ENCODE measurements around the gene EXOC6B. TPM values are rescaled to one million over a fixed set of nuclear protein-coding genes. Genes with fewer than 3 reads are reported as not detected.

The EXOC6B gene
- total RNA-seq, 1 experiment from 2014 or later = 40.1 TPM

- H3K27ac Mint-ChIP-seq = no peak overlapping the region
- H3K79me1 ChIP-seq (ENCODE audit: insufficient read depth, low read depth, low read length, poor library complexity, severe bottlenecking) = no peaks in the 10 kb centered on the region
- no peak overlapping the region for H2BK5ac ChIP-seq (ENCODE audit: insufficient read length, low read length)
- TF ChIP-seq, protein P1, sequence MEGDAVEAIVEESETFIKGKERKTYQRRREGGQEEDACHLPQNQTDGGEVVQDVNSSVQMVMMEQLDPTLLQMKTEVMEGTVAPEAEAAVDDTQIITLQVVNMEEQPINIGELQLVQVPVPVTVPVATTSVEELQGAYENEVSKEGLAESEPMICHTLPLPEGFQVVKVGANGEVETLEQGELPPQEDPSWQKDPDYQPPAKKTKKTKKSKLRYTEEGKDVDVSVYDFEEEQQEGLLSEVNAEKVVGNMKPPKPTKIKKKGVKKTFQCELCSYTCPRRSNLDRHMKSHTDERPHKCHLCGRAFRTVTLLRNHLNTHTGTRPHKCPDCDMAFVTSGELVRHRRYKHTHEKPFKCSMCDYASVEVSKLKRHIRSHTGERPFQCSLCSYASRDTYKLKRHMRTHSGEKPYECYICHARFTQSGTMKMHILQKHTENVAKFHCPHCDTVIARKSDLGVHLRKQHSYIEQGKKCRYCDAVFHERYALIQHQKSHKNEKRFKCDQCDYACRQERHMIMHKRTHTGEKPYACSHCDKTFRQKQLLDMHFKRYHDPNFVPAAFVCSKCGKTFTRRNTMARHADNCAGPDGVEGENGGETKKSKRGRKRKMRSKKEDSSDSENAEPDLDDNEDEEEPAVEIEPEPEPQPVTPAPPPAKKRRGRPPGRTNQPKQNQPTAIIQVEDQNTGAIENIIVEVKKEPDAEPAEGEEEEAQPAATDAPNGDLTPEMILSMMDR (conservative IDR thresholded peaks at IDR 0.05) = no peak
- no peaks in the 10 kb centered on the region for H3K23me2 ChIP-seq (ENCODE audit: insufficient read length, low read depth, low read length, poor library complexity, severe bottlenecking)
- H2AFZ ChIP-seq (ENCODE audit: low read length) = no peak overlapping the region
- H3K27ac ChIP-seq (ENCODE audit: insufficient read length, low read depth, low read length) = no peak overlapping the region
- peaks cover 2 to 4% of the 10 kb centered on the region in 2 experiments; a peak in 1 of 4 replicates for H3K4me1 Mint-ChIP-seq
- H4K91ac ChIP-seq (ENCODE audit: insufficient read length, low read depth, low read length) = no peak overlapping the region
- no peaks in the 10 kb centered on the region for H3K27me3 Mint-ChIP-seq (ENCODE audit: low read depth)
- H3K14ac ChIP-seq (ENCODE audit: insufficient read depth, low read length) = no peak overlapping the region
- no peak overlapping the region for H3K23ac ChIP-seq (ENCODE audit: insufficient read length, low read depth, low read length)
- H3K18ac ChIP-seq (ENCODE audit: insufficient read length, low read depth, low read length) = no peak overlapping the region
- no peaks in the 10 kb centered on the region for H3K9me3 Mint-ChIP-seq
- H3K9me3 ChIP-seq (ENCODE audit: control insufficient read depth, low read depth, low read length) = no peaks in the 10 kb centered on the region
- H3K4me2 ChIP-seq (ENCODE audit: insufficient read depth, insufficient read length, low read length) = no peak overlapping the region
- no peak overlapping the region for H2BK20ac ChIP-seq (ENCODE audit: low read depth, low read length, poor library complexity, severe bottlenecking)
- no peak overlapping the region for H4K8ac ChIP-seq (replicated peaks; ENCODE audit: insufficient read length, low read depth, low read length)
- no peaks in the 10 kb centered on the region for H4K20me1 ChIP-seq (ENCODE audit: control insufficient read depth, insufficient read depth, insufficient read length)
- no peak overlapping the region for H3K56ac ChIP-seq (ENCODE audit: insufficient read length, low read depth, low read length)
- H4K5ac ChIP-seq (ENCODE audit: insufficient read length, low read depth, low read length) = no peak overlapping the region
- H3K9ac ChIP-seq (ENCODE audit: extremely low read depth, insufficient read length, low read length) = no peak overlapping the region
- H2BK120ac ChIP-seq (ENCODE audit: low read depth, low read length, poor library complexity, severe bottlenecking) = no peak overlapping the region
- no peak overlapping the region for H3T11ph ChIP-seq (ENCODE audit: low read length)
- no peak overlapping the region for H3K4me3 Mint-ChIP-seq
- no CpG with 5 or more reads among the region's 2 CpGs for WGBS (ENCODE audit: extremely low coverage, insufficient read length, low lambda C conversion rate)
- no peak overlapping the region for H2BK15ac ChIP-seq (ENCODE audit: low read depth, low read length)
- H3K4ac ChIP-seq (ENCODE audit: low read depth, low read length) = no peak overlapping the region
- no peaks in the 10 kb centered on the region for H3K36me3 Mint-ChIP-seq (ENCODE audit: insufficient read depth in 1 of 3, low read depth in 3 of 3)
- no peak for DNase-seq
- H3K4me1 ChIP-seq (ENCODE audit: insufficient read depth, low read length) = no peaks in the 10 kb centered on the region
- no peaks in the 10 kb centered on the region for H3K79me2 ChIP-seq (ENCODE audit: insufficient read depth, low read length)
- H2BK12ac ChIP-seq (ENCODE audit: insufficient read length, low read depth, low read length) = no peak overlapping the region
- H2AK5ac ChIP-seq (ENCODE audit: insufficient read length, low read length) = no peak overlapping the region
- H3K27me3 ChIP-seq (ENCODE audit: insufficient read depth, low read length) = no peaks in the 10 kb centered on the region
Observed at GRCh38 chr2:72734432-72734831, 91.4 kb downstream of the EXOC6B start.
